MM.1S (cell line): ENCODE data around the gene PSMB11.

Experiments used
- EZH2phosphoT487 ChIP-seq: fragments of 300-600 bp; sonication (generic); IDR thresholded peaks from 2 replicates; pipeline ENCODE4 v1.6.1; 2018; ENCODE audit warnings: antibody characterized with exemption, low read length
- TF ChIP-seq, protein P1 (sequence below): fragments of 300-600 bp; sonication (generic); IDR thresholded peaks from 2 replicates; pipeline ENCODE4 v1.5.1; 2016; ENCODE audit warnings: antibody characterized with exemption, low read length, mixed read lengths

DNA sequence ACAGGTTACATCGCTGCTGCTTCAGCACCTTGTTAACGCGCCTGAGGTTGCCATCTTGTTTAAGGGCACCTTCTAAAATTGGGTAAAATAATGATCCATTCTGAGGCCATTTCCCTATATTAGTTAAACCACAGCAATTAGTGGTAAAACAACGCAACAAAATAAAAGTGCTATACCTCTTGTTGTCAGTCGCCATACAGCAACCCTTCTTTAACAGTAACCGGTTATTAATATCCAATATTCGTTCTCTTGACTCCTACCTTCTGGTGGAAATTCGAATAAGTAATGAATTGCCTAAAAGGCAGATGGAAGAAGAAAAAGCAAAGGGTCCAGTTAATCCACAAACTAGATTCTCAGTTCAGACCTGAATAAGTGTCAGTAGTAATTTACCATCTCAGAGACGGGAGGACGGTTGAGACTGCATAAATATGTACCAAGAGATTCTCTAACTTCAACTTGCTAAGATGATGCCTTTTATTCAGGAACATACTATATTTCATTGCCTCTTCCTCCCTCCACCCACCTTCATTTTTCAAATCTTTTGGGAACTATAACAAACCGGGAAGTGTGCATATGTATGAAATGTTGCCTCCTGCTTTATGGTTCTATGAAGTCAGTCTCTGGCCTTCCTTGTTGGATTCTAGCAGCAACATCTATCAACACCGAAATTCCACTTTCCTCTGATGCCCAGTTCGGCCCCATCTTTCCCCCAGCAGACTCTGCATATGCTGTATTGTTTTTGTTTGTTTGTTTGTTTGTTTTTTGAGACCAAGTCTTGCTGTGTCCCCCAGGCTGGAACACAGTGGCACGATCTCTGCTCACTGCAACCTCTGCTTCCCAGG lies 6.5 kb upstream of the PSMB11 start:
- TF ChIP-seq, protein P1, sequence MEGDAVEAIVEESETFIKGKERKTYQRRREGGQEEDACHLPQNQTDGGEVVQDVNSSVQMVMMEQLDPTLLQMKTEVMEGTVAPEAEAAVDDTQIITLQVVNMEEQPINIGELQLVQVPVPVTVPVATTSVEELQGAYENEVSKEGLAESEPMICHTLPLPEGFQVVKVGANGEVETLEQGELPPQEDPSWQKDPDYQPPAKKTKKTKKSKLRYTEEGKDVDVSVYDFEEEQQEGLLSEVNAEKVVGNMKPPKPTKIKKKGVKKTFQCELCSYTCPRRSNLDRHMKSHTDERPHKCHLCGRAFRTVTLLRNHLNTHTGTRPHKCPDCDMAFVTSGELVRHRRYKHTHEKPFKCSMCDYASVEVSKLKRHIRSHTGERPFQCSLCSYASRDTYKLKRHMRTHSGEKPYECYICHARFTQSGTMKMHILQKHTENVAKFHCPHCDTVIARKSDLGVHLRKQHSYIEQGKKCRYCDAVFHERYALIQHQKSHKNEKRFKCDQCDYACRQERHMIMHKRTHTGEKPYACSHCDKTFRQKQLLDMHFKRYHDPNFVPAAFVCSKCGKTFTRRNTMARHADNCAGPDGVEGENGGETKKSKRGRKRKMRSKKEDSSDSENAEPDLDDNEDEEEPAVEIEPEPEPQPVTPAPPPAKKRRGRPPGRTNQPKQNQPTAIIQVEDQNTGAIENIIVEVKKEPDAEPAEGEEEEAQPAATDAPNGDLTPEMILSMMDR, result no peak
- no peak for TF ChIP-seq EZH2phosphoT487
